DND-41 (cell line): ENCODE data around the gene COPS9.

Experiments
- ATAC-seq: fragments of 200-7000 bp; cut with Tn5 transposase; 3 replicates; pipeline ENCODE4 v1.9.1; 2021; ENCODE audit warnings: low read depth; ENCODE audit not compliant: insufficient read depth
- DNase-seq: peaks from one replicate; pipeline ENCODE4 v3.0.0-alpha.2; 2020
- H2AFZ ChIP-seq: 2 replicates; pipeline ENCODE4 v1.6.0; 2012; ENCODE audit warnings: low read depth, low read length
- H3K27ac ChIP-seq: 2 replicates; pipeline ENCODE4 v1.5.1; 2012; ENCODE audit warnings: low read length, inconsistent platforms
- H3K27me3 ChIP-seq: fragments of 200-600 bp; sonication (generic); 2 replicates; pipeline ENCODE4 v1.6.0; 2012; ENCODE audit warnings: low read length, mild to moderate bottlenecking, inconsistent platforms; ENCODE audit not compliant: insufficient read depth, poor library complexity
- H3K36me3 ChIP-seq: 2 replicates; pipeline ENCODE4 v1.5.1; 2012; ENCODE audit warnings: low read length, inconsistent platforms; ENCODE audit not compliant: insufficient read depth
- H3K4me1 ChIP-seq: 2 replicates; pipeline ENCODE4 v1.5.1; 2012; ENCODE audit warnings: mild to moderate bottlenecking, low read length; ENCODE audit not compliant: insufficient read depth
- H3K4me2 ChIP-seq: 2 replicates; pipeline ENCODE4 v1.6.0; 2012; ENCODE audit warnings: mild to moderate bottlenecking, moderate library complexity, low read length, inconsistent platforms; ENCODE audit not compliant: insufficient read depth
- H3K4me3 ChIP-seq, 2 experiments: fragments of 200-600 bp in 1 of 2; shearing (Covaris generic) in 1 of 2; 2 replicates each; pipeline ENCODE4 v1.5.1; 2012 to 2016; ENCODE audit warnings: inconsistent platforms in 2 of 2, low read length in 2 of 2, mild to moderate bottlenecking in 2 of 2, low read depth in 1 of 2, moderate library complexity in 1 of 2
- H3K79me2 ChIP-seq: 2 replicates; pipeline ENCODE4 v1.6.0; 2012; ENCODE audit warnings: low read length, inconsistent platforms; ENCODE audit not compliant: insufficient read depth
- H3K9ac ChIP-seq: 2 replicates; pipeline ENCODE4 v1.6.0; 2012; ENCODE audit warnings: low read depth, mild to moderate bottlenecking, inconsistent platforms, low read length, moderate library complexity
- H3K9me3 ChIP-seq: 2 replicates; pipeline ENCODE4 v1.5.1; 2012; ENCODE audit warnings: low read length, moderate library complexity, mild to moderate bottlenecking, inconsistent platforms; ENCODE audit not compliant: insufficient read depth, severe bottlenecking
- H4K20me1 ChIP-seq: 2 replicates; pipeline ENCODE4 v1.6.0; 2012; ENCODE audit warnings: low read length; ENCODE audit not compliant: insufficient read depth
- EZH2 ChIP-seq: IDR thresholded peaks from 3 replicates; pipeline ENCODE4 v1.6.1; 2012; ENCODE audit warnings: borderline replicate concordance, low read depth, mild to moderate bottlenecking, moderate library complexity, low read length, inconsistent platforms; ENCODE audit not compliant: severe bottlenecking
- TF ChIP-seq, protein P1 (sequence below): IDR thresholded peaks from 2 replicates; pipeline ENCODE4 v1.5.1; 2012; ENCODE audit warnings: borderline replicate concordance, low read length, moderate library complexity, mild to moderate bottlenecking; ENCODE audit not compliant: poor library complexity, severe bottlenecking; ENCODE audit errors: extremely low read depth

Gene COPS9

DNA sequence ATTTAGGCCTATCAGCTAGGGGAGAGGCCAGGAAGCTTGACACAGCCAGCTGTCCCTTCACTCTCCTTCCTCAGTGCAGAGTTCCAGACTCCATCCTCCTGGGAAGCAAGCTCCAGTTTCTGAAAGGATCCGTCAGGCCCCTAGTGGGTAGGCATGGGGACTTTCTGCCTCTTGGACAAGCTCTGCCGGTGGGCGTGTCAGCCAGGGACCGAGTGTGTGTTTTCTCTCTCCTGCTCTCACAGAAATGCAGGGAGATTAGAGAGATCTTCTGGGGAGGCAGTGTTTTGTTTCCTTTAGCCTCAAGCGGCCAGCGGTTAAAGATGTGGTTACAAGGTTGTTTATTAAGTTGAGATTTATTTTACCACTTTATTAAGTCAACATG is 34.2 kb upstream of the COPS9 start:
- DNase-seq (no peak), ATAC-seq (no peak)
- peaks cover 12% of the 10 kb centered on the region for H3K27me3 ChIP-seq
- no peaks in the 10 kb centered on the region for H3K36me3 ChIP-seq
- H3K4me1 ChIP-seq = no peaks in the 10 kb centered on the region
- no peak overlapping the region for H2AFZ ChIP-seq
- no peak for TF ChIP-seq EZH2
- TF ChIP-seq, protein P1, sequence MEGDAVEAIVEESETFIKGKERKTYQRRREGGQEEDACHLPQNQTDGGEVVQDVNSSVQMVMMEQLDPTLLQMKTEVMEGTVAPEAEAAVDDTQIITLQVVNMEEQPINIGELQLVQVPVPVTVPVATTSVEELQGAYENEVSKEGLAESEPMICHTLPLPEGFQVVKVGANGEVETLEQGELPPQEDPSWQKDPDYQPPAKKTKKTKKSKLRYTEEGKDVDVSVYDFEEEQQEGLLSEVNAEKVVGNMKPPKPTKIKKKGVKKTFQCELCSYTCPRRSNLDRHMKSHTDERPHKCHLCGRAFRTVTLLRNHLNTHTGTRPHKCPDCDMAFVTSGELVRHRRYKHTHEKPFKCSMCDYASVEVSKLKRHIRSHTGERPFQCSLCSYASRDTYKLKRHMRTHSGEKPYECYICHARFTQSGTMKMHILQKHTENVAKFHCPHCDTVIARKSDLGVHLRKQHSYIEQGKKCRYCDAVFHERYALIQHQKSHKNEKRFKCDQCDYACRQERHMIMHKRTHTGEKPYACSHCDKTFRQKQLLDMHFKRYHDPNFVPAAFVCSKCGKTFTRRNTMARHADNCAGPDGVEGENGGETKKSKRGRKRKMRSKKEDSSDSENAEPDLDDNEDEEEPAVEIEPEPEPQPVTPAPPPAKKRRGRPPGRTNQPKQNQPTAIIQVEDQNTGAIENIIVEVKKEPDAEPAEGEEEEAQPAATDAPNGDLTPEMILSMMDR = no peak
- no peaks in the 10 kb centered on the region for H3K9me3 ChIP-seq
- no peak overlapping the region for H3K4me3 ChIP-seq
- no peak overlapping the region for H3K9ac ChIP-seq
- H3K4me2 ChIP-seq = no peak overlapping the region
- no peaks in the 10 kb centered on the region for H3K79me2 ChIP-seq
- 0 out of 2 replicates have a peak, but pooled peaks cover 2% of the 10 kb centered on the region for H4K20me1 ChIP-seq
- H3K27ac ChIP-seq = no peak overlapping the region

DNA sequence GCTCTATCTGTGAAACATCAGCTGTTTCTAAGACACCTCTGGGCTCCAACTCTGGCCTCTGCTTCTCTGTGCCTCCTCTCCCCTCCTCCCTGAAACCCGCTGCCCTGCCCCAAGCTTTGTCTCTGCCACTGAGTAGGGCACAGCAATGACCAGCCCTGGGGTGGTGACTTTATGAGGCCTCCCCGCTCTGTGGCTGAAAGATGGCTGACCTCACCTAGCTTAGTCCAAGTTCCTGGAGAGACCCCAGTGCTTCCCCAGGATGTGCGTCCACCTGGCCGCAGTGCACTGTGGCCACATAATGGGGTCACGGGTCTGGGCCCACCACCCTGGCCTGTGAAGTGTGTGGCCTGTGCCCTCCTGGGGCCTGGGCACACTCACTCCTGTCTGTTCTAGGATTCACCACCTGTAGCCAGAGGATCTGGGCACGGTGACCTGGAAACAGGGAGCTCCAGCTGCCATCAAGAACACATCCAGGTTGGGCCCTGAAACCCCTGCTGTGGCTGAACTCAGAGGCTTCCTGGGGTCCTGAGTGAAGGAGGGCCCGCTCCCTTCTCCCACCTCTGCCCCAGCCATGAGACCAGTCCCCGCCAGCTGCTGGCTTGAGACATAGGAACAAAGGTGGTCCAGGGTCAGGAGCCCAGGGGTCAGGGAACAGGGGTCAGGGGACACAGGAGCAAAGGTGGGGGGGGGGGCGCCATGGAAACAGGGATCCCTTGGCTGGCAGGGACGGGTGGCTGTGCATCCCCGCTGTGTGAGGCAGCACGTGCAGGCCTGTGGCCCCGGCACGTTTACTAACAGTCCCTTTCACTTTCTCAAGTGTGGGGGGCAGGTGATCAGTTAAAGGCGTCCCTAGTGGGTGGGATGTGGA is 33.6 kb upstream of the COPS9 start:
- H3K9me3 ChIP-seq = no peaks in the 10 kb centered on the region
- no peaks in the 10 kb centered on the region for H3K4me1 ChIP-seq
- no peak for TF ChIP-seq EZH2
- TF ChIP-seq, protein P1 = no peak
- no peak overlapping the region for H3K4me3 ChIP-seq
- DNase-seq (no peak), ATAC-seq (no peak)
- H3K27ac ChIP-seq = no peak overlapping the region
- H3K36me3 ChIP-seq = no peaks in the 10 kb centered on the region
- peaks cover 12% of the 10 kb centered on the region for H3K27me3 ChIP-seq
- H4K20me1 ChIP-seq = 0 out of 2 replicates have a peak, but pooled peaks cover 2% of the 10 kb centered on the region
- H3K4me2 ChIP-seq = no peak overlapping the region
- no peak overlapping the region for H2AFZ ChIP-seq
- H3K79me2 ChIP-seq = no peaks in the 10 kb centered on the region
- no peak overlapping the region for H3K9ac ChIP-seq

GRCh38 chr2:240168546-240169361 is 32.6 kb upstream of the COPS9 start:
- 0 out of 2 replicates have a peak, but pooled peaks cover 2% of the 10 kb centered on the region for H4K20me1 ChIP-seq
- H3K9ac ChIP-seq = no peak overlapping the region
- no peak for TF ChIP-seq EZH2
- TF ChIP-seq, protein P1 = no peak
- no peak overlapping the region for H3K27ac ChIP-seq
- peaks cover 10% of the 10 kb centered on the region for H3K27me3 ChIP-seq
- no peaks in the 10 kb centered on the region for H3K4me1 ChIP-seq
- no peak overlapping the region for H2AFZ ChIP-seq
- no peak overlapping the region for H3K4me3 ChIP-seq
- DNase-seq (no peak), ATAC-seq (no peak)
- H3K79me2 ChIP-seq = no peaks in the 10 kb centered on the region
- H3K36me3 ChIP-seq = no peaks in the 10 kb centered on the region
- no peak overlapping the region for H3K4me2 ChIP-seq
- H3K9me3 ChIP-seq = no peaks in the 10 kb centered on the region
